Endothelial cell of umbilical vein (primary cell): ENCODE data around the gene UBA52. TPM values are rescaled to one million over a fixed set of nuclear protein-coding genes. Genes with fewer than 3 reads are reported as not detected.

Source experiments
- BruUV-seq: library from RNA; stranded (reverse); fragments of 400-500 nt; replicated peaks from 2 replicates; lab custom pipeline; 2021; lab: Mats Ljungman, UMichigan
- CTCF ChIA-PET: fragments of 300-600, 350-600 bp; sonication (Branson Sonifier 250); formaldehyde crosslinking; loops from one replicate; lab custom pipeline; 2021; ENCODE audit warnings: antibody characterized with exemption, inconsistent platforms; lab: Charles Lee
- POLR2A ChIA-PET: fragments of 300-600, 350-600 bp; sonication (Branson Sonifier 250); formaldehyde crosslinking; loops from one replicate; lab custom pipeline; 2021; ENCODE audit warnings: antibody characterized with exemption, inconsistent platforms; lab: Charles Lee
- DNase-seq: peaks from one replicate; pipeline ENCODE4 v3.0.0-alpha.2; 2011; ENCODE audit warnings: low read depth, low spot score
- FAIRE-seq: peaks from 2 replicates; lab custom pipeline; 2011; peaks lifted over from hg19 to GRCh38; lab: Jason Lieb, UNC
- H2AFZ ChIP-seq: 2 replicates; pipeline ENCODE4 v1.6.0; 2012; ENCODE audit warnings: low read depth, low read length, control low read depth, inconsistent platforms
- H3K27ac ChIP-seq: 2 replicates; pipeline ENCODE4 v1.5.1; 2011; ENCODE audit warnings: low read depth, mild to moderate bottlenecking, control low read depth, low read length, moderate library complexity; ENCODE audit not compliant: insufficient read depth
- H3K27me3 ChIP-seq, 2 experiments: 2 replicates each; pipeline versions ENCODE4 v1.6.0 to v1.6.1; 2011; ENCODE audit warnings: low read length in 2 of 2, mixed read lengths in 1 of 2; ENCODE audit not compliant: control insufficient read depth in 2 of 2, insufficient read depth in 2 of 2
- H3K36me3 ChIP-seq, 2 experiments: 2 replicates in 1 of 2; 3 replicates in 1 of 2; pipeline ENCODE4 v1.5.1; 2011; ENCODE audit warnings: low read length in 2 of 2, mild to moderate bottlenecking in 1 of 2, moderate library complexity in 1 of 2; ENCODE audit not compliant: control insufficient read depth in 2 of 2, insufficient read depth in 2 of 2; ENCODE audit errors: extremely low read depth in 1 of 2
- H3K4me1 ChIP-seq: 3 replicates; pipeline ENCODE4 v1.5.1; 2011; ENCODE audit warnings: mild to moderate bottlenecking, low read length; ENCODE audit not compliant: control insufficient read depth, insufficient read depth; ENCODE audit errors: extremely low read depth
- H3K4me2 ChIP-seq: 2 replicates; pipeline ENCODE4 v1.6.1; 2011; ENCODE audit warnings: low read length, control low read depth, mixed read lengths; ENCODE audit not compliant: insufficient read depth
- H3K4me3 ChIP-seq, 3 experiments: fragments of 200-600 bp in 1 of 3; sonication (generic), shearing (Covaris generic) in 1 of 3; replicated peaks in 1 of 3; 2 replicates each; pipeline ENCODE4 v1.5.1; 2011 to 2016; ENCODE audit warnings: control low read depth in 3 of 3, low read length in 3 of 3, mild to moderate bottlenecking in 2 of 3, inconsistent platforms in 1 of 3, low read depth in 1 of 3, moderate library complexity in 1 of 3; ENCODE audit not compliant: insufficient read depth in 1 of 3
- H3K79me2 ChIP-seq: 2 replicates; pipeline ENCODE4 v1.6.0; 2012; ENCODE audit warnings: low read length, inconsistent platforms; ENCODE audit not compliant: control insufficient read depth, insufficient read depth
- H3K9ac ChIP-seq: replicated peaks from 2 replicates; pipeline ENCODE3; 2011; ENCODE audit warnings: low read length, control low read depth; ENCODE audit not compliant: insufficient read depth; ENCODE audit errors: extremely low read depth
- H3K9me1 ChIP-seq: replicated peaks from 3 replicates; pipeline ENCODE4 v1.6.0; 2011; ENCODE audit warnings: mild to moderate bottlenecking, low read length; ENCODE audit not compliant: control insufficient read depth, insufficient read depth; ENCODE audit errors: extremely low read depth
- H3K9me3 ChIP-seq: replicated peaks from 2 replicates; pipeline ENCODE4 v1.5.1; 2012; ENCODE audit warnings: low read length, inconsistent platforms; ENCODE audit not compliant: control insufficient read depth, insufficient read depth
- H4K20me1 ChIP-seq: replicated peaks from 2 replicates; pipeline ENCODE3; 2011; ENCODE audit warnings: mild to moderate bottlenecking, low read length; ENCODE audit not compliant: control insufficient read depth, insufficient read depth; ENCODE audit errors: extremely low read depth
- CTCF ChIP-seq, 2 donors: IDR thresholded peaks; 1 replicate in 1 of 2; 2 replicates in 1 of 2; pipeline ENCODE4 v1.5.1; 2011; ENCODE audit warnings: low read length in 2 of 2, mild to moderate bottlenecking in 2 of 2, moderate library complexity in 2 of 2, control low read depth in 1 of 2, inconsistent platforms in 1 of 2, low read depth in 1 of 2; ENCODE audit not compliant: insufficient read depth in 1 of 2; ENCODE audit errors: extremely low read depth in 1 of 2
- EZH2 ChIP-seq: IDR thresholded peaks from 2 replicates; pipeline ENCODE4 v1.6.1; 2012; ENCODE audit warnings: borderline replicate concordance, low read depth, mild to moderate bottlenecking, moderate library complexity, low read length, inconsistent platforms; ENCODE audit not compliant: severe bottlenecking
- FOS ChIP-seq: IDR thresholded peaks from 2 replicates; pipeline ENCODE4 v1.6.1; 2011; ENCODE audit warnings: mild to moderate bottlenecking, low read length, moderate library complexity, borderline replicate concordance; ENCODE audit not compliant: insufficient read depth
- GATA2 ChIP-seq: IDR thresholded peaks from 2 replicates; pipeline ENCODE4 v1.7.0; 2011; ENCODE audit warnings: low read depth, mild to moderate bottlenecking, moderate library complexity, mixed read lengths, low read length; ENCODE audit not compliant: insufficient read length, insufficient read depth
- JUN ChIP-seq: IDR thresholded peaks from 2 replicates; pipeline ENCODE4 v1.6.1; 2011; ENCODE audit warnings: borderline replicate concordance, low read depth; ENCODE audit not compliant: insufficient read length, insufficient read depth
- MAX ChIP-seq: IDR thresholded peaks from 2 replicates; pipeline ENCODE4 v1.6.1; 2011; ENCODE audit not compliant: insufficient read depth, insufficient read length
- MYC ChIP-seq: IDR thresholded peaks from one replicate; pipeline ENCODE4 v1.6.1; 2011; ENCODE audit warnings: mild to moderate bottlenecking, low read depth, low read length
- POLR2A ChIP-seq: IDR thresholded peaks from 2 replicates; pipeline ENCODE4 v1.6.1; 2012; ENCODE audit warnings: low read depth, mild to moderate bottlenecking, control low read depth, low read length
- POLR2AphosphoS5 ChIP-seq: IDR thresholded peaks from 2 replicates; pipeline ENCODE4 v1.6.1; 2012; ENCODE audit warnings: low read depth, mild to moderate bottlenecking, control low read depth, low read length, moderate library complexity; ENCODE audit not compliant: insufficient read depth
- dilution Hi-C: fragments of 300-500 bp; cut with MboI; formaldehyde crosslinking; loops from one replicate; pipeline ENCODE4 v1.15.0; 2019; ENCODE audit warnings: low sequenced_read_pairs; ENCODE audit not compliant: extremely low pct_ligation_motif_present
- intact Hi-C: fragments of 100-400 bp; cut with micrococcal nuclease; formaldehyde crosslinking; loops from one replicate; pipeline ENCODE4 v1.10.0; 2022
- polyA plus RNA-seq, 4 experiments: library from polyadenylated mRNA; depleted of rRNA in 3 of 4; stranded (reverse) in 3 of 4; unstranded in 1 of 4; fragments of >200 nt; gene quantifications; 2 replicates each; pipeline versions ENCODE4 v1.2.1 to v1.2.3, GENCODE V29; 2011 to 2012; ENCODE audit warnings: missing spikeins in 1 of 4
- total RNA-seq: library from RNA; stranded (reverse); gene quantifications from 2 replicates; pipeline ENCODE4 v1.2.3, GENCODE V29; 2021

Gene UBA52
- total and polyA plus RNA-seq, 2 donors (not counting 3 experiments of a cell fraction or from before 2014, with no cell fraction given): 1,221 to 3,506 TPM

GRCh38 chr19:18617562-18617961 lies 45.9 kb downstream of the UBA52 start:
- Histone ChIP-seq H3K4me3 (no peak overlapping the region), H3K4me1 (peaks cover 3% of the 10 kb centered on the region), H3K9me3 (no peaks in the 10 kb centered on the region), H3K27me3 (peaks cover 18 to 21% of the 10 kb centered on the region in 2 experiments), H3K36me3 (no peaks in the 10 kb centered on the region), H3K79me2 (no peaks in the 10 kb centered on the region), H3K9ac (no peak overlapping the region), H3K4me2 (no peak overlapping the region), H2AFZ (no peak overlapping the region), H3K9me1 (no peaks in the 10 kb centered on the region), H4K20me1 (no peaks in the 10 kb centered on the region), H3K27ac (no peak overlapping the region)
- BruUV-seq: no TSS peak
- no peak for FAIRE-seq
- intact Hi-C loops: no loop called here
- no peak for DNase-seq
- ChIA-PET POLR2A (no interaction called here), CTCF (no interaction called here)
- TF ChIP-seq POLR2A: no peak
- dilution Hi-C loops: no loop called here

- Histone ChIP-seq H3K9me3 (no peaks in the 10 kb centered on the region), H2AFZ (no peak overlapping the region), H3K4me1 (no peaks in the 10 kb centered on the region), H4K20me1 (no peaks in the 10 kb centered on the region), H3K36me3 (no peaks in the 10 kb centered on the region), H3K4me3 (no peak overlapping the region), H3K27ac (no peak overlapping the region), H3K79me2 (no peaks in the 10 kb centered on the region), H3K9me1 (no peaks in the 10 kb centered on the region), H3K9ac (no peak overlapping the region), H3K27me3 (peaks cover 14% of the 10 kb centered on the region in 2 experiments), H3K4me2 (no peak overlapping the region)
- intact Hi-C loops: no loop called here
- POLR2A ChIA-PET: no interaction called here
- TF ChIP-seq MAX (no peak), POLR2A (no peak), POLR2AphosphoS5 (no peak), CTCF (IDR thresholded peaks at IDR 0.05; ENCODE audit: extremely low read depth in 1 of 2, insufficient read depth in 1 of 2, low read depth in 1 of 2, low read length in 2 of 2) (no peak), MYC (no peak), JUN (no peak), FOS (no peak), EZH2 (no peak), GATA2 (no peak)
- CTCF ChIA-PET: no interaction called here
- no TSS peak for BruUV-seq
- DNase-seq (no peak), FAIRE-seq (no peak)
- dilution Hi-C loops: no loop called here
Observed at GRCh38 chr19:18618236-18618635, 46.6 kb downstream of the UBA52 start.
